CD1c-positive myeloid dendritic cell (primary cell): ENCODE data around the gene COL5A1.

Experiments
- DNase-seq: peaks from one replicate; pipeline ENCODE4 v3.0.0-alpha.2; 2016; ENCODE audit errors: extremely low spot score

Gene COL5A1

DNA sequence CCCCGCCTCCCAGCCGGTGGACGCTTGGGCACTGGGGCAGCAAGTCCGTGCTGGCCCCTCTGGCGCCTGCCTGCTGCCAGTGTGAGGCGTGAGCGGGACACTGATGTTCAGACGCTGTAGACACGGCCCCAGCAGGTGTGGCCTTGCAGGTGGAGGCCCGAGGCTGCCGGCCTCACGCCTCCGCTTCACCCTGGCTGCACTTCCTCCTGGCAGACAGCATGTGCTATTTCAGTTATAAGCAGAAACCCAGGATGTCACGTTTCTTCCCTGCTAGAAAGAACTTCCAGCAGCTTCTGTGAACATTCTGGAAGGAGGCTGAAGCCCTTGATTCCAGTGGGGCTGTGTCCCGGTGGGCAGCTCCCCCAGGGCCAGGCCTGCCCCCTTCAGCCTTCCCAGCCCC is 124.2 kb downstream of the COL5A1 start:
- no peak for DNase-seq

DNA sequence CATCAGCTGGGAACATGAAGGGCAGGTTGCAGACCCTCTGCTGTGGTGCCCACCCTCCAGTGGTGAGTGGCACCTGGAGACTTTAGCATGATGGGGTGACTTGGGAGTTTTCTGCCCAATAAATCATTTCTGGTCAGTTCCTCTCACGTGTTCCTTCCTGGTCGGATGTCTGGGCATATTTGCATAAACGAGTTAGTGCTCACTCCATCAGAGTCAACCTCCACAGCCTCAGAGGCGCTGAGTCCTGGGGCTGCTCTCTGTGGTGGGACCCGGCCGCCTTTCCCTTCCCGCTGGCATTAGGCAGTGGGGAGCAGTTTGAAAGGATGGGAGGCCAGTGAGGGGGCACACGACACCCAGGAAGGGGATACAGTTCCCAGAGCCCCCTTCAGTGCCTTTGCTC is 125.0 kb downstream of the COL5A1 start:
- no peak for DNase-seq

DNA sequence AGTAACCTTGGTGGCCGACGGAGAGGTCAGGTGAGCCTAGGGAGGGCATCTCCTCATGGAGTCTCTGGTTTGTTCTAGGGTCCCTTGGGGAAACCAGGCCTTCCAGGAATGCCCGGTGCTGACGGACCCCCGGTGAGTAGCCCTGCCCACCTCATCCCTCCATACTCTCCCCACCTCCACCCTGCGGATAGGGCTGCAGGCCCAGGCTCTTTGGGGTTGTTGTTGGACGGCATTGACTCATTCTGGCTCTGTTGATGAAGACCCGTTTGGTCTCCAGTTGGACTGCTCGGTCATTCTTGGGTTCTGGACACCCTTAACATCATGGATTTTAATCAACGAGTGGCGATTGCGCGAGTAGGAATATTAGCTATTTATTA is 126.7 kb downstream of the COL5A1 start:
- no peak for DNase-seq

DNA sequence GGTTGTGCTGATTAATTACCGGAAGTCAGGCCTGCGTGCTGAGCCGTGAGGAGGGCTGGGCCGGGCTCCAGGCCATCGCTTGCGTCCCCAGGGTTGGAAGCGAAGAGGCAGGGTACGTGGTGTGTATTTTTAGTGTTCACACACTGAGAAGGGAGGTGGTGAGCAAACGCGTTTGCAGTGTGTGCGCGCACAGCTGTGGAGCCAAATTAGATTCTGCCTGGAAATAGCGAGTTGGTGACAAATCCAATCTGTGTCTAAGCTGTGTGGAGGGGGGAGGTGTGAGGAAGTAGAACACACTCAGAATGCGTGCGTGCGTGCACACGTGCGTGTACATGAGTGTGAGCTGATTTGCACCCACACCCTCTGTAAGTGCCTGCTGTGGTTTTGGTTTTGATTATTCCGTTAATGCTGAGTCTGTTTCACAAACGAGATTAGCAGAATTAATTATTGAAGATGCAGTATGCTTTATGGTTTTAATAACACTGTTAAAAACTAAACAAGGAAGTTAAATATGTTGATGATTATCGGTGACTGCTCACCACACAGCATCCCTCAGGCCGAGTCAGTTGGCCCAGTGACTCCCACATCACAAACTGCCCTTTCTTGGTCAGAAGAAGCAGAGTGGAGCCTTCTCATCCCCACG is 127.2 kb downstream of the COL5A1 start:
- DNase-seq, result no peak

DNA sequence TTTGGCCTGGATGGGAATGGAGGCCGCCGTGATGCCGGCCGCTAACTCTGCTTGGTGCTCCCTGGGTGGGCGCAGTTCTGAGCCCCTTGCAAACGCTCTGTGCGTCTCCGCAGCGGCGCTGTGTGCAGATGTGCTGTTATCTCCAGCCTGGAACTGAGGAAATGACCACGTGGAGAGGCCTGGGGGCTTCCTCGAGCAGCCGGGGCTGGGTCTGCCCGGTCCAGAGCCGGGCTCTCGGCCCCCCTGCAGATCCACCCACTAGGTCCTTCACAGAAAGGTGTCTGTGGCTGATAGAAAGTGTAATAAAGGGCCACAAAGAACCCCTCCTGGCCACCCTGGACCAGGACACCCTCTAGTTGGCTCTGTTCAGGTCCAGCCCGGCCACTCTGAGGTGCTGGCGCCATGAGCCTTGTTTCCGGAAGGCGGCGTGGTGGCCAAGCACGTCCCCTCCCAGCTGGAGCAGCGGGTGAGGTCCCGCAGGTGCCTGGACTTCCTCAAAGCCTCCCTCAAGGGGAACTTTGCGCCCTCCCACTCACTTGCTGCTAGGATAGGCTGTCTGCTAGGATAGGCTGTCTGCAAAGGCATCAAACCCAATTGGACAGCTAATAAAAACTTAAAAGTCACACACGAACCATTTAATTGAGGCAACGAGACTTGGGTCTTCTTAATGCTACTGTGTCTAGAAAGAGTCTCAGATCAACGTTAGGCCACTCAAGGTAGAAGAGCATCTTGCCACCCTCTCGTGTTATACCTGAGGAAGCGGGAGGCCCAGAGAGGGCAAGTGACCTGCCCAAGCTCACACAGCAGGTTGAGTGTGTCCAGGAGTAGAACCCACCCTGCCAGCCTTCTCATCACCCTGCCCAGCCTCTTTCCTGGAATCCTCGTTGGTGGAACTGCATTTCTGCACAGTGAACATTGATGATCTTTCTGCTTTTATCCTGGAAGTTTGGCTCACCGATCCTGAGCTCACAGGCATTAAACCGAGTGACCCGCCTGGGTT is 129.7 kb downstream of the COL5A1 start:
- peak; percentile 67 for DNase-seq

DNA sequence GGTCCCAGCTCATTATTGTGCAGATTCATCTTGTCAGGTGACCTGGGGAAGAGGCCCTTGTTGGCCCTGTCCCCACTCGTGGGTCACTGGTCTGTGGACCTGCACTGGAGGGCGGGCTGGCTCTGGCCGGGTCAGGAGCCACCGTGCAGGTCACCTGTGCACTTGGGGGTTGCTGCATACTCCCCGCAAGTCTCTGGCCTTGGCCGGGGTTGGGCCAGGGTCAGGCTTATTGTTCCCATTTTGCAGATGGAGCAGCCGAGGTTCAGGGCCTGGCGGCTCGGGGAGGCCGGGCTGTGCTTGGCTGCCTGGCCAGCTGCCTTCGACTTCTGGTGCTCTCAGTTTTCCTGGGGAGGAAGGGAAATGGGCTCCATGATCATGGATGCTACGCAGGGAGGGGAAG is 130.7 kb downstream of the COL5A1 start:
- no peak for DNase-seq

DNA sequence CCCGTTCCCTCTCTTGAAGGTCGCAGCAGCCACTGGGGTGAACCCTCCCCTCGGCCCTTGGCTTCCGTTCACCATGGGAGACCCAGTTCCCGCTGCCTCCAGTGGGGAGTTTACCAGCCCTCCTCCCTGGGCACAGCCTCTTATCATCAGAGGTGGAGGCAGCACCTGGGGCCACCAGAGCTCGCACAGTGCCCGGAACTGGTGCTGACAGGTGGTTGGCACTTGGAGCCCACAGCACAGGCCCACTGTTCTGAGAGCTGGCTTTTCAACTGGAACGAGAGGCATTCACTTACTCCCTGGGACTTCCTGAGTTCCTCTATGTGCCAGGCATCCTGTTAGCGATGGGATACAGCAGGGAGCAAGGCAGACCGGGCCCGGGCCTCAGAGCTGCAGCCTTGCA is 132.2 kb downstream of the COL5A1 start:
- DNase-seq, result no peak

DNA sequence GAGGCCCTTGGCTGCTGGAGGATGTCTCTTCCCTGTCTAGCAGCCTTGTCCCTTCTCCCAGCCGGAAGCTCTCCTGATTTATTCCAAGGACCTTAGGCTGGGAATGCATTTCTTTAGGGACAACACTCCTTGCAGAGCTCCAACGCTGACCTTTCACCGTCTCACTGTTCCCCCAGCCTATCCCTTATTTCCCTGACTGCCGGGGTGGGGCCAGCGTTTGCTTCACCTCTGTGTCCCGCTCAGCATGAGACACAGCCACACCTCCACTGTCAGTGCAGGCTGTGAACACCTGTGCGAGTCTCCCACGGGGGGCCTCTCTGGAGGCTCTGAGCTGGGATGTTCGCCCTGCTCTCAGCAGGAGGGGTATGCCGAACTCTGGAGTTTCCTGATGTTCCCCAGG is 132.8 kb downstream of the COL5A1 start:
- DNase-seq, result no peak

DNA sequence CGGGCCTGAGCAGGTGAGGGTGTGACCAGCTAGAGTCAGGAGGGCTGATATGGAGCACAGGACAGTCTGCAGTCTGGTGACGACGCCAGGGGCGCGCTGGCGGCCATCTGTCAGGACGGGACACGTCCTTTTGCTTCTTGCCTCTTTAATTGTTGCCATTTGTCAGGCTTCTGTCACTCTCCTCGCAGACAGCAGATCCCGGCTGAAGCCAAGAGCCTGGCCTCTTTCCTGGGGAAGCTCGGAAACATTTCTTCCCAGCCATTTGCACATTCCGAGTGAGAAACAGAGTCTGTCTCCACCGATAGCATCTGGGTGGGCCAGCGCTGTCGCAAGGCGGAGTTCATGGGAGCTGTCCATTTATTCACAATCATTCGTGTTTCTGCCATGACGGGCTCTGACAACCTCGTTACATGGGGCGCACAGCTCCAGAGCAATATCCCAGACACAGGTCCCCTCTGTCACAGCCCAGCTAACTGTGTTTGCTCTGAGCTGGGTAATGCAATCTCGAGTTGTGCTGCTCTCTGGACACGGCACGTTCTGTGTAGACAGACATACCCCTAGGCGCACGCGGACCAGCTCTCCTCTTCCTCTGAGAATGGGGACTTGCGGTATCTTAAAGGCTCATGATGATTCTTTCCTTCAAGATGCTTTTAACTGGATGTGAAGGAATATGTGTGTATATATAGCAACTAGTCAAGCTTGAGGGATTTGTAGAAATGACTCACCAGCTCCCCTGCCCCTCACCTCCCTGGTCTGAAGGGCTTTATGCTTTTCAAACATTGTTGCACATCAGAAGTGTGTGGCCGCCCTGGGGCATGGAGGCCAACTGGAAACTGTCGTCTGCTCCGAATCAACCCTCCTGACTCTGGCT is 133.7 kb downstream of the COL5A1 start:
- DNase-seq, result no peak

DNA sequence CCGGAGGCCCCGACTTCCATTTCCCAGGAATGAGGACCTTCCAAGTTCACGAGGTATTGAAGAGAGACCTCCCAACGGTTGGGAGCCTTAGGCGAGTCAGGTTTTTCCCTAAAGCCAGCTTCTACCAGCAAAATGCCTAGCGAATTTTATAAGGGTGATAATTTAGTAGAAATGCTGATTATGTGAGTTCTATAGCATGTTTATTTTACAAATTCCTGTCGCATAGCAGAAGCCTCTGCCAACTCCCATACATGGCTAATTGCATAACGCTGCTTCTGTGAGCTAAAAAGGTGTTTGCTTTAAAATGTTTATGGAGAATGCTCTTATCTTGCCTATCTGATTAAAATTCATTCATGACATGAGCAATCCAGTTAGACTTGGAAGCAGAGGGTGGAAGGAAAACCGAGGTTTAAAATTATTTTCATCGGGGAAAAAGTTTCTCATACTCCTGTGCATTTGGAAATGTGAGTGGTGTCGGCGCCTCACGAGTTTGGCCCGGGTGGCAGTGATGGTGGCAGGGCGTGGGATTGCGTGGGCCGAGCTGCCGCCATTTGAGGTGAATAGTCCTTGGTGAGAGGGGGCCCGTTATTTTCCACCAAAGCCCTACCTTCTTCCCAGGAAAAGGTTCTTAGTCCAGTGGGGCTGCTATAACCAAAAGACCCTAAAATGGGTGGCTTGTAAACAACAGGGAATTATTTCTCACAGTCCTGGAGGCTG is 134.6 kb downstream of the COL5A1 start:
- DNase-seq, result no peak

DNA sequence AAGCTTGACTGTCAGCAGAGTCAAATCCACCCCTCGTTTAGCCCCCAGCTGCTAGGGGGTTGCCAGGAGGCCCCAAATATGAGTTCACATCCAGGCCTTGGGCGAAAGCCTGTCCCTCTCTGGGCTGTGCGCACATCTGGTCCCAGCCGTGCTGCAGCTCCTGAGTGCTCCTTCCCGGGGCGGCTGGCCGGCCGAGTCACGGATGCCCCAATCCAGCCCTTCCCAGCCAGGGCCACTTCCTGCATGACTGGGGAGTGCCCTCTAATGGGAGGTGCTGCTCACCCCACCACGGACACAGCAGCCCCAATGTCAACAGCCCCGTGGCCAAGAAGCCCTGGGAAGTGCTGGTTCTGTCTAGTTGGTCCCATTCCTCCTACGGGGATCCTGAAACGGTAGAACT is 135.6 kb downstream of the COL5A1 start:
- DNase-seq, result no peak

DNA sequence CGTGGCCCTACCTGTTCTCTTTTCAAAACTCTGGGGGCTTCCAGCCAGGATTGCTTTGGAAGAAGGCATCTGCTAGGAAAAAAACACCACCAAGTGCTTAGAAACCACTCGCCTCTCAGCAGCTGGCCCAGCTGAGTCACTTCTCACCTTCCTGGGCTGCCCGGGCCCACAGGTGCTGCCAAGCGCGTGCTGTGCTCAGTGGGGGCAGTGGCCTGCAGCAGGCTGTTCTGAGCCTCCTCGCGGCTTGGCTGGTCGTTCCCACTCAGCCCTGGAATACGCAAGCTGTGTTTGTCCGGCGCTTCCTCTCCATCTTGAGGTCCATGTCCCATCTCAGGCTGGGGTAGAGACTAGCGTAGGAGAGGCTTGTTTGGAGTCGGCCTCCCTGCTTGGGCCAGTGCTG is 136.6 kb downstream of the COL5A1 start:
- DNase-seq, result no peak

DNA sequence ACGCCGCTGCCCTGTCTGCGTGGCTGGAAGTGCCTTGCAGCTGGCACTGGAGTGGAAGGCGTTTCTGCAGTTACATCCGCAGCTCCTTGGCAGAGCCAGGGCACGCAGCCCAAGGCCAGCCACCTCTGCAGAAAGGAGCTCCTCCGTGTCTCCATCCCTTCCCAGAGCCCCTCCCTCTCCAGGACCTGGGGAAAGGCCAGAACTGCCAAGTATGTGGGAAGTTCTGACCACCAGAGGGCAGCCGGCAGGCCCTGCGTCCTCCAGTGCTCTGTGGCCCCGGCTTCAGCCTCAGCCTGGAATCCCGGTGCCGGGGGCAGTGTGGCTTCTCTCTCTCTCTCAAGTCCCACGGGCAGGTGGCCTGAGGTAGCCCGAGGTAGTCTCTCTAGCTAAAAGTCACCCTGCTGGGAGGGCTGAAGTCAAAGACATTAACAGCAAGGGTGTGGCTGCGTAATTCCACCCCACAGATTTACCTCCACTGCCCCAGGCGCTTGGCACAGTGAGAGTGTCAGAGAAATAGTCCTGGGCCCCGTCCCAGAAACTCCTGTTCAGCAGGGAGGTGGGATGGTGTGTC is 137.3 kb downstream of the COL5A1 start:
- DNase-seq, result peak; percentile 30

DNA sequence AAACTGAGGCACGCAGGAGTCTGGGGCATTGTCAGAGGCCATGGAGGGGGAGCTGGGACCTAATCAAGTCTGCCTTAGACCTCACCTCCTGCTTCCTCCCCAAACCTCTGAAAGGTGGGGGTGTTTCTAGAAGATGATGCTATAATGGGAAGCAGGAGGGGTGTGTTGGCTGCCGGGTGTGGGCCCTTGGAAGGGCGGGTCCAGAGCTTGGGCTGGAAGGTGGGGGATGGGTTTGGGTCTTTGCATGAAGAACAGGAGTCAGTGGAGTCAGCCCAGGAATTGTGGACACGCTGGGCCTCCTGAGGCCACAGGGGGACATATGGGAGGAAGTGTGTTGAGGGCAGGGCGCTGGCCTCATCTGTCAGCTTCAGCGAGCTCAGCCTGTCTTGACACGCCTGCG is 138.0 kb downstream of the COL5A1 start:
- no peak for DNase-seq

DNA sequence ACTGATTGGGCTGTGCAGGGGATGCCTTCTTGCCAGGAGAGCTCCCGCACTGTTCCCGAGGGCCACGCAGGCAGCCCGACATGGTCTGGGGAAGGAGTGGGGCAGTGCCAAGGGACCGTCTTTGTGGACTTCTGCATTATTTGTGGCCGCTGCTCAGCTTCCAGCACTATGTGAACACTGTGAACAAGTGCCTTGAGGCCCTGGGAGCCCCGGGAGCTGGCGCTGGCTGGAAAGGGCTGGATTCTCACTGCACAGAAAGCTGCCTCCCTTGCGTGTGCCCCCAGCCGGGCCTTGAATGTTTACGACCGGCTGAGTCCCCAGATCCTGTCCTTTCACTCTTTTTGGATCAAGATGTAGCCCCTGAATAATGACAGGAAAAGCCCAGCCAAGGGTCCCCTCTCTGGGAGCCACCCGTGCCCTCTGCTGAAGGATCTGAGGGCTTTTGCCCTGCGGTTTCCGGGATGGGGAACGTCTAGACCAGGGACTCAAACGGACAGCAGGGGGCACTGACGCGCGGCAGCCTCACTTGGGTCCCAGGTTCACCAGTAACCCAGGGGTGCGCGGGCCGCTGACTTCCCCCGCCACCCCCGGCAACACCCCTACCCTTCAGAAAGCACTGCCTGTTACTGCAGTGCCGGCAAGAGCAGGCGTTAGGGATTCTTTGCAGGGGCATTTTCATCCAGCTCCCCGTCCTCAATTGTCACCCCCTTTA is 140.1 kb downstream of the COL5A1 start:
- DNase-seq, result peak; percentile 22

DNA sequence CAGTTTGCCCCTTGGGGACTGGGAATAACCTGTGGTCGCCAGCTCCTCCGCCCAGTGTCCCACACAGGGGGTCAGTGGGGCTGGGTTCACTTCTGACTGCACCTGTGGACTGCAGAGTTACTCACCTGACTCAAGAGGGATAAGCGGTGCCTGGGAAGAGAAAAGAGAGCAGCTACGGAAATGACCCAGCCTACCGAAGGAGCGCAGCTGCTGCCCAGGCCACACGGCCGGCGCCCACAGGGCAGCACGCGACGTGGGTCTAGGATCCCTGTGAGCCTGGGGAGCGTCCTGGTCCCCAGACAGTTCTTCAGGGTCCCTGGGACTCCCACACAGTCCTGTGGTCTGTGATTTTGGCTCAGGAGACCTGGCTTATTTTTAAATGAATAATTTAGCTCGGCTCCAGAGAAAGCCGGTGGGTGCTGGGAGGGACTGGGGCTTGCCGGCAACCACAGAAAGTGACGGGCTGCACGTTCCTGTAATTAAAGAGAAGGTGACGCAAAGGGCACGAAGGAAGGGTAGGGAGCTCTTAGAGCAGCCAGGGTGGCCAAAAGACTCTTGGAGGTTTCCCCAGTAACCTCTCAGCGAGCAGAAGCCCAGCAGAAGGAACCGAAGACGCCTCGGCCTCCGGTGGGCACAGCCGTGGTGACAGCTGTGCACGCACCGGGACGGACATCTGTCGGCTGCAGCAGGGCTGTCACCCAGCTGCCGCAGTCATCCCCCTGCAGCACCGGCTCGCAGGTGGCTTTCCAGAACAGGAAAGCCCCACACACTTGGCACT is 141.5 kb downstream of the COL5A1 start:
- DNase-seq, result no peak

DNA sequence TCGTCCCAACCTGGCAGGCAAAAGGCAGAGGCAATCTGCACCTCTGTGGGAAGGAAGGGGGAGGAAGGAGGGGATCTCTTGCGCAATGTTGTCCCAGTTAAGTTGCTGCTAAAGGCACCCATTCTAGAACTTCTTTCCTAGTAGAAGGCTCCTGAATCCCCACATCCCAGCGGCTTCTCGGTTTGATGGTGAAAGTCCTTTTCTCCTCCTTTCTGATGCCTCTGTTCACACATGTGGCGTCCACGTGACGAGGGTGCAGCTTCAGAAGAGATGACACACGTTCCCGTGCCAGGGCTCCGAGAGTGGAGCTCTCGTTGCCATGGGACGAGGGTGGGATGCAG is 142.1 kb downstream of the COL5A1 start:
- DNase-seq, result no peak

DNA sequence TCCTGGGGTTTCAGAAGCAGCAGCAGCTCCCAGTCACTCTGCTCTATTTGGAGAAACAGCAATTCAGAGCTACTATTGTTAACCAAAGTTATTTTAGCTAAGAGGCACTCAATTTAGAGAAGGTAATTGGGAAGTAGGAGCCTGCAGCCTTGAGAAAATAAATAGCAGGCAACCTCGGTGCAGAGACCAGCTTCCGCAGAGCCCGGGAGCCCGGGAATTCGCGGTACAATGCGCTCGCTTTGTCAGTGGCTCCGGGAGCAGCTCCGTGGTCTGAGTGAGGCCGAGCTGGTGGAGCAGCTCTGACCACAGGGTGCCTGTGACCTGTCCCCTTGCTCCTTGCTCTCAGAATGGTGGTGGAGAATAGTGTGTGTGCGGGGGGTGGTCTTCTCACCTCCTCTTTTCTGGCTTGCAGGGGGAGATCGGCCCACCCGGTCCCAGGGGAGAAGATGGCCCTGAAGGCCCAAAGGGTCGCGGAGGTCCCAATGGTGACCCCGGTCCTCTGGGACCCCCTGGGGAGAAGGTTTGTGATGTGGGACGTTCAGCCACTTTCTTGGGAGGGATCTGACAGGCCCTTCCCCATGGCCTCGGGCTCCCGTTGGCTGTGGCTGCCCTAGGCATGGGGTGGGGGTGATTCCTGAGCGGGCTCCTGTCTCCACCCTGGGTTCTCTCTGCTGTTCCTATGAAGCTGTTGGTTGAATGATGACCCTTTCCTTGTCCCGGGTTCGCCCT is 143.1 kb downstream of the COL5A1 start:
- no peak for DNase-seq
